Peyer's patch (tissue), 4 donors: Measurements from ENCODE around the gene CDKN1C.

Experiments used
- POLR2A ChIP-seq, 2 donors: fragments of 450-650 bp; IDR thresholded peaks; one replicate each; pipeline ENCODE4 v1.5.1; 2017; ENCODE audit warnings: antibody characterized with exemption in 2 of 2, mild to moderate bottlenecking in 2 of 2, moderate library complexity in 2 of 2
- TF ChIP-seq, protein P1 (sequence below), 6 experiments: fragments of 450-650 bp in 4 of 6; fragments of 200-600 bp in 2 of 6; sonication (generic) in 1 of 6; IDR thresholded peaks; one replicate each; pipeline ENCODE4 v1.5.1; 2017 to 2019; ENCODE audit warnings: antibody characterized with exemption in 6 of 6, mild to moderate bottlenecking in 3 of 6, moderate library complexity in 1 of 6

DNA sequence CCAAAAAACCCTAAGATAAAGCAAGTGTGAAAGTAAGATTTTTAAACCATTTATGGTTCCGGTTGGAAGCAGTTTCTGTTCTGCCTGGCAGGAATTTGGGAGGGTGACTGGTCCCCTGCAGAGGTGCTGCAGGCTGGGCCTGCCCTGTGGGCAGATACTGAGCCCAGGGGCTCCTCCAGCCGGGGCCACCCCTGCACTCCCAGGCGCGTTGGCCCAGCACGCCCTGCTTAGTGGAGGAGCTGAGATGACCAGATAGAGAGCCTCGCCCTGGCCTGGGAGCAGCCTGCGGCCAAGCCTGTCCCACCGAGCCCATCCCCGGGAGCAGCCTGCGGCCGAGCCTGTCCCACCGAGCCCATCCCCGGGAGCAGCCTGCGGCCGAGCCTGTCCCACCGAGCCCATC is 35.7 kb upstream of the CDKN1C start:
- TF ChIP-seq POLR2A (IDR thresholded peaks at IDR 0.05) = no peak
- TF ChIP-seq, protein P1, sequence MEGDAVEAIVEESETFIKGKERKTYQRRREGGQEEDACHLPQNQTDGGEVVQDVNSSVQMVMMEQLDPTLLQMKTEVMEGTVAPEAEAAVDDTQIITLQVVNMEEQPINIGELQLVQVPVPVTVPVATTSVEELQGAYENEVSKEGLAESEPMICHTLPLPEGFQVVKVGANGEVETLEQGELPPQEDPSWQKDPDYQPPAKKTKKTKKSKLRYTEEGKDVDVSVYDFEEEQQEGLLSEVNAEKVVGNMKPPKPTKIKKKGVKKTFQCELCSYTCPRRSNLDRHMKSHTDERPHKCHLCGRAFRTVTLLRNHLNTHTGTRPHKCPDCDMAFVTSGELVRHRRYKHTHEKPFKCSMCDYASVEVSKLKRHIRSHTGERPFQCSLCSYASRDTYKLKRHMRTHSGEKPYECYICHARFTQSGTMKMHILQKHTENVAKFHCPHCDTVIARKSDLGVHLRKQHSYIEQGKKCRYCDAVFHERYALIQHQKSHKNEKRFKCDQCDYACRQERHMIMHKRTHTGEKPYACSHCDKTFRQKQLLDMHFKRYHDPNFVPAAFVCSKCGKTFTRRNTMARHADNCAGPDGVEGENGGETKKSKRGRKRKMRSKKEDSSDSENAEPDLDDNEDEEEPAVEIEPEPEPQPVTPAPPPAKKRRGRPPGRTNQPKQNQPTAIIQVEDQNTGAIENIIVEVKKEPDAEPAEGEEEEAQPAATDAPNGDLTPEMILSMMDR (IDR thresholded peaks at IDR 0.05) = no peak
